SU-DHL-6 (cell line): ENCODE measurements around the gene SPEF1.

ENCODE experiments used
- EZH2phosphoT487 ChIP-seq: fragments of 200-600 bp; sonication (generic), shearing (Covaris generic); conservative IDR thresholded peaks from 2 replicates; pipeline ENCODE4 v1.6.1; 2018; ENCODE audit warnings: mild to moderate bottlenecking, antibody characterized with exemption, low read length, moderate library complexity, mixed read lengths
- TF ChIP-seq, protein P1 (sequence below): fragments of 200-600 bp; sonication (generic); IDR thresholded peaks from one replicate; pipeline ENCODE4 v1.5.1; 2017; ENCODE audit warnings: antibody characterized with exemption, mild to moderate bottlenecking, low read length, moderate library complexity; ENCODE audit not compliant: insufficient read depth, poor library complexity, severe bottlenecking

DNA sequence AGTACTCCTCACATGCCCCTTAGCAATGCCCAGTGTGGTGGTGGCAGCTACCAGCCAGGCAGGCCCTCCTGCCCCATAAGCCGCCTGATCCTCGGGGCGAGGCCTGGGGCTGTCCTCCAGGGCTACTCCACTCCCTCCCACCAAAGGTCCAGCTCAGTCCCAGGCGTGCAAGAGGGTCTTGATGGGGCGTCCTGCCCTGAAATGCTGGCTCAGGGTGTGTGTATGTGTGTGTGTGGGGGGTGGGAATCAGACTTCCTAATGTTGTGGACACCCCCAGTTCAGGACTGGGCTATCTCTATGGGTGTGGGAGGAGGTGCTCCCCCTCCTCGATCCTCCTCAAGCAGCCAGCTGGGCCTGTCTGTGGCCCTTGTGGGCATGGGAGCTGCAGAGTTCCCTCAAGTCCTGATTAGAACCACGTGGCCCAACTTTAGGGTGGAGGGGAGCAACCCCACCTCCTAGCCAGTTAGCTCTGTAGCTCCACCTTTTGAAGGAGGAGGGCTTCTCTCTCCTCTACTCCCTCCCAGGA lies 41.3 kb downstream of the SPEF1 start:
- TF ChIP-seq, protein P1, sequence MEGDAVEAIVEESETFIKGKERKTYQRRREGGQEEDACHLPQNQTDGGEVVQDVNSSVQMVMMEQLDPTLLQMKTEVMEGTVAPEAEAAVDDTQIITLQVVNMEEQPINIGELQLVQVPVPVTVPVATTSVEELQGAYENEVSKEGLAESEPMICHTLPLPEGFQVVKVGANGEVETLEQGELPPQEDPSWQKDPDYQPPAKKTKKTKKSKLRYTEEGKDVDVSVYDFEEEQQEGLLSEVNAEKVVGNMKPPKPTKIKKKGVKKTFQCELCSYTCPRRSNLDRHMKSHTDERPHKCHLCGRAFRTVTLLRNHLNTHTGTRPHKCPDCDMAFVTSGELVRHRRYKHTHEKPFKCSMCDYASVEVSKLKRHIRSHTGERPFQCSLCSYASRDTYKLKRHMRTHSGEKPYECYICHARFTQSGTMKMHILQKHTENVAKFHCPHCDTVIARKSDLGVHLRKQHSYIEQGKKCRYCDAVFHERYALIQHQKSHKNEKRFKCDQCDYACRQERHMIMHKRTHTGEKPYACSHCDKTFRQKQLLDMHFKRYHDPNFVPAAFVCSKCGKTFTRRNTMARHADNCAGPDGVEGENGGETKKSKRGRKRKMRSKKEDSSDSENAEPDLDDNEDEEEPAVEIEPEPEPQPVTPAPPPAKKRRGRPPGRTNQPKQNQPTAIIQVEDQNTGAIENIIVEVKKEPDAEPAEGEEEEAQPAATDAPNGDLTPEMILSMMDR, result no peak
- no peak for TF ChIP-seq EZH2phosphoT487
